ENCODE measurements around the gene LAG3.

LAG3 gene

GRCh38 chr12:6772726-6773589, 638 bp downstream of the LAG3 start:
- peak overlapping the region; percentile 99 for H3K27ac ChIP-seq
- no peak for TF ChIP-seq ZFX (IDR thresholded peaks at IDR 0.05; ENCODE audit: borderline replicate concordance)
- TF ChIP-seq, protein P1, sequence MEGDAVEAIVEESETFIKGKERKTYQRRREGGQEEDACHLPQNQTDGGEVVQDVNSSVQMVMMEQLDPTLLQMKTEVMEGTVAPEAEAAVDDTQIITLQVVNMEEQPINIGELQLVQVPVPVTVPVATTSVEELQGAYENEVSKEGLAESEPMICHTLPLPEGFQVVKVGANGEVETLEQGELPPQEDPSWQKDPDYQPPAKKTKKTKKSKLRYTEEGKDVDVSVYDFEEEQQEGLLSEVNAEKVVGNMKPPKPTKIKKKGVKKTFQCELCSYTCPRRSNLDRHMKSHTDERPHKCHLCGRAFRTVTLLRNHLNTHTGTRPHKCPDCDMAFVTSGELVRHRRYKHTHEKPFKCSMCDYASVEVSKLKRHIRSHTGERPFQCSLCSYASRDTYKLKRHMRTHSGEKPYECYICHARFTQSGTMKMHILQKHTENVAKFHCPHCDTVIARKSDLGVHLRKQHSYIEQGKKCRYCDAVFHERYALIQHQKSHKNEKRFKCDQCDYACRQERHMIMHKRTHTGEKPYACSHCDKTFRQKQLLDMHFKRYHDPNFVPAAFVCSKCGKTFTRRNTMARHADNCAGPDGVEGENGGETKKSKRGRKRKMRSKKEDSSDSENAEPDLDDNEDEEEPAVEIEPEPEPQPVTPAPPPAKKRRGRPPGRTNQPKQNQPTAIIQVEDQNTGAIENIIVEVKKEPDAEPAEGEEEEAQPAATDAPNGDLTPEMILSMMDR (IDR thresholded peaks at IDR 0.05): no peak

- 0 out of 2 replicates have a peak overlapping the region, but pooled peaks have one; percentile 99 for H3K27ac ChIP-seq
- TF ChIP-seq, protein P1 (IDR thresholded peaks at IDR 0.05): no peak
- TF ChIP-seq ZFX (IDR thresholded peaks at IDR 0.05; ENCODE audit: borderline replicate concordance): no peak
Measured at GRCh38 chr12:6773590-6774351, 1.5 kb downstream of the LAG3 start.

GRCh38 chr12:6774499-6775062, 2.3 kb downstream of the LAG3 start:
- peak overlapping the region; percentile 92 for H3K27ac ChIP-seq
- TF ChIP-seq, protein P1 (IDR thresholded peaks at IDR 0.05): no peak
- TF ChIP-seq ZFX (IDR thresholded peaks at IDR 0.05; ENCODE audit: borderline replicate concordance): no peak

DNA sequence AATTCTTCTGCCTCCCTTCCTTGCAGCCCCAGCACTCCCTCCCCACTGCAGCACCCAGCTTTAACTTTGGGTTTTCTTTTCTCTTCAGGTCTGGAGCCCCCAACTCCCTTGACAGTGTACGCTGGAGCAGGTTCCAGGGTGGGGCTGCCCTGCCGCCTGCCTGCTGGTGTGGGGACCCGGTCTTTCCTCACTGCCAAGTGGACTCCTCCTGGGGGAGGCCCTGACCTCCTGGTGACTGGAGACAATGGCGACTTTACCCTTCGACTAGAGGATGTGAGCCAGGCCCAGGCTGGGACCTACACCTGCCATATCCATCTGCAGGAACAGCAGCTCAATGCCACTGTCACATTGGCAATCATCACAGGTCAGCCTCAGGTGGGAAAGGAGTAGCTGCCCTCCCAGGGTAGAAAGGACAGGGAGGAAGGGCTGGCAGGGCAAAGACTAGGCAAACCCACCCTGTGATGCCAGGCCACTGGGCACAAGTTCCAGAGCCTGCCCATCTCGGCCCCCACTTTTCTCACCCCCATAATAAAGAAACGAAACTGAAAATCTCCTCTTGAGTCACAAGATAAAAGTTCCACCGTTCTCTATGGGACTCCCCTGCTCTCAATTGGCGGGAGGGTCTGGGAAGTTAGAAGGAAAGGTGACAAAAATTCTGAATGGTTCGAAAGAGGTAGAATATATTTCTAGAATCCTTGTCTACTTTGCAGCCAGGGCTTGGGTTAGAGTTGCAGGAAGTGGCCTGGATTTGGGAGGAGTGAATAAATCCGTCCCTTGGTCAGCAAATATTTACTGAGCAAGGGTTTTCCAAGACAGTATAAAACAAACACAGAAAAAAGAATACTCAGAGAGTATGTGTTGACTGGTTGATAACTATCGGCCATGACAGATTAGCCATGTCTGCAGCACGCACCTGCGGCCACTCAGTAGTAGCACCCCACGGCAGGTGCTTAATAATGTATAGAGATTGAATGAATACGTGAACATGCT, 3.2 kb downstream of the LAG3 start:
- no peak for TF ChIP-seq ZFX (IDR thresholded peaks at IDR 0.05; ENCODE audit: borderline replicate concordance)
- TF ChIP-seq, protein P1 (IDR thresholded peaks at IDR 0.05): no peak

GRCh38 chr12:6777386-6777785, 5.1 kb downstream of the LAG3 start:
- peak overlapping the region; percentile 92 for H3K27ac ChIP-seq
- no peak for TF ChIP-seq ZFX (IDR thresholded peaks at IDR 0.05; ENCODE audit: borderline replicate concordance)
- TF ChIP-seq, protein P1 (IDR thresholded peaks at IDR 0.05): no peak

More for the DNA sequence above, 3.2 kb downstream of the LAG3 start:
- peak overlapping the region; percentile 92 for H3K27ac ChIP-seq

GRCh38 chr12:6778217-6778573, 5.9 kb downstream of the LAG3 start:
- peak overlapping the region; percentile 92 for H3K27ac ChIP-seq
- TF ChIP-seq ZFX (IDR thresholded peaks at IDR 0.05; ENCODE audit: borderline replicate concordance): no peak
- TF ChIP-seq, protein P1 (IDR thresholded peaks at IDR 0.05): no peak
